HepG2 (cell line): ENCODE results near the gene POLR1F. TPM values are rescaled to one million over a fixed set of nuclear protein-coding genes. Genes with fewer than 3 reads are reported as not detected.

ENCODE experiments used
- ATAC-seq: fragments of 200-7000 bp; cut with Tn5 transposase; 3 replicates; pipeline ENCODE4 v1.9.1; 2020; ENCODE audit warnings: mild to moderate bottlenecking, moderate library complexity
- BruUV-seq: library from RNA; stranded (reverse); fragments of 400-500 nt; replicated peaks from 2 replicates; lab custom pipeline; 2021; lab: Mats Ljungman, UMichigan
- CTCF ChIA-PET: fragments of 300-600 bp; formaldehyde crosslinking; extraction: SDS; loops from one replicate; lab custom pipeline; 2021; ENCODE audit warnings: low total read pairs, inconsistent platforms, low intra/inter-chr PET ratio; lab: Yijun Ruan, JAX
- POLR2A ChIA-PET: fragments of 350-600 bp; sonication (Branson Sonifier 250); formaldehyde crosslinking; loops from one replicate; lab custom pipeline; 2020; ENCODE audit warnings: antibody characterized with exemption, inconsistent platforms; lab: Yijun Ruan, JAX
- DNase-seq: peaks from one replicate; pipeline ENCODE4 v3.0.0-alpha.2; 2015; ENCODE audit warnings: low spot score
- FAIRE-seq: peaks from 3 replicates; lab custom pipeline; 2011; peaks lifted over from hg19 to GRCh38; lab: Jason Lieb, UNC
- H2AFZ ChIP-seq: one replicate; pipeline ENCODE4 v1.6.1; 2011; ENCODE audit warnings: low read length, inconsistent platforms
- H3K27ac ChIP-seq: fragments of 300-600 bp; 3 replicates; pipeline ENCODE4 v1.8.0; 2011; ENCODE audit warnings: mixed run types, mild to moderate bottlenecking, mixed read lengths, low read length, inconsistent platforms; ENCODE audit not compliant: insufficient read depth; ENCODE audit errors: extremely low read length
- H3K27me3 ChIP-seq, 2 experiments: fragments of 200-600 bp in 1 of 2; 2 replicates in 1 of 2; 3 replicates in 1 of 2; pipeline versions ENCODE4 v1.6.0 to v1.8.0; 2011; ENCODE audit warnings: low read length in 2 of 2, mild to moderate bottlenecking in 2 of 2, moderate library complexity in 2 of 2, inconsistent platforms in 1 of 2; ENCODE audit not compliant: insufficient read depth in 2 of 2, control insufficient read depth in 1 of 2
- H3K36me3 ChIP-seq, 2 experiments: fragments of 200-600 bp in 1 of 2; replicated peaks in 1 of 2; 2 replicates in 1 of 2; 3 replicates in 1 of 2; pipeline versions ENCODE4 v1.5.1 to v1.8.0; 2011; ENCODE audit warnings: low read length in 2 of 2, inconsistent platforms in 1 of 2; ENCODE audit not compliant: insufficient read depth in 2 of 2, control insufficient read depth in 1 of 2
- H3K4me1 ChIP-seq: 2 replicates; pipeline ENCODE4 v1.5.1; 2012; ENCODE audit warnings: low read length, inconsistent platforms; ENCODE audit not compliant: insufficient read depth
- H3K4me2 ChIP-seq: 2 replicates; pipeline ENCODE4 v1.6.0; 2011; ENCODE audit warnings: low read depth, low read length, inconsistent platforms
- H3K4me3 ChIP-seq, 3 experiments: fragments of 200-600 bp in 1 of 3; sonication (generic), shearing (Covaris generic) in 1 of 3; replicated peaks in 1 of 3; 2 replicates each; pipeline ENCODE4 v1.5.1; 2011 to 2016; ENCODE audit warnings: low read length in 3 of 3, inconsistent platforms in 2 of 3, low read depth in 2 of 3, mild to moderate bottlenecking in 2 of 3, control low read depth in 1 of 3, mixed read lengths in 1 of 3; ENCODE audit not compliant: insufficient read depth in 1 of 3
- H3K79me2 ChIP-seq: one replicate; pipeline ENCODE4 v1.6.1; 2011; ENCODE audit warnings: low read length, inconsistent platforms; ENCODE audit not compliant: insufficient read depth
- H3K9ac ChIP-seq: 2 replicates; pipeline ENCODE4 v1.6.0; 2011; ENCODE audit warnings: mild to moderate bottlenecking, low read depth, low read length, inconsistent platforms; ENCODE audit not compliant: insufficient read depth
- H3K9me3 ChIP-seq: 2 replicates; pipeline ENCODE4 v1.5.1; 2012; ENCODE audit warnings: mild to moderate bottlenecking, low read length
- H4K20me1 ChIP-seq: 2 replicates; pipeline ENCODE4 v1.6.0; 2011; ENCODE audit warnings: inconsistent platforms, mild to moderate bottlenecking, low read length, moderate library complexity; ENCODE audit not compliant: insufficient read depth
- BRCA1 ChIP-seq: sonication (generic); formaldehyde crosslinking; IDR thresholded peaks from 2 replicates; pipeline ENCODE4 v1.4.0; 2020; ENCODE audit warnings: missing genetic modification reagents
- CAMTA2 ChIP-seq: sonication (generic); formaldehyde crosslinking; IDR thresholded peaks from 2 replicates; pipeline ENCODE4 v1.4.0; 2020; ENCODE audit warnings: mild to moderate bottlenecking, missing genetic modification reagents, borderline replicate concordance
- MED1 ChIP-seq: sonication (generic); formaldehyde crosslinking; IDR thresholded peaks from 2 replicates; pipeline ENCODE4 v1.4.0; 2020; ENCODE audit warnings: missing genetic modification reagents
- MIER3 ChIP-seq: IDR thresholded peaks from 2 replicates; pipeline ENCODE4 v1.6.1; 2016; ENCODE audit warnings: missing compliant biosample characterization, borderline replicate concordance
- MXD1 ChIP-seq: sonication (generic); formaldehyde crosslinking; IDR thresholded peaks from 2 replicates; pipeline ENCODE4 v1.4.0; 2020; ENCODE audit warnings: mild to moderate bottlenecking, missing genetic modification reagents
- ZBTB42 ChIP-seq: sonication (generic); formaldehyde crosslinking; IDR thresholded peaks from 2 replicates; pipeline ENCODE4 v1.5.0; 2020; ENCODE audit warnings: mild to moderate bottlenecking, missing genetic modification reagents
- ZFYVE20 ChIP-seq: sonication (generic); formaldehyde crosslinking; IDR thresholded peaks from 2 replicates; pipeline ENCODE4 v1.8.0; 2023; ENCODE audit warnings: low read depth, mild to moderate bottlenecking, moderate library complexity, missing genetic modification reagents, borderline replicate concordance
- ZNF484 ChIP-seq: sonication (generic); formaldehyde crosslinking; IDR thresholded peaks from 2 replicates; pipeline ENCODE4 v1.5.1; 2020; ENCODE audit warnings: mild to moderate bottlenecking, low read depth, missing genetic modification reagents, borderline replicate concordance
- ZNF570 ChIP-seq: sonication (generic); formaldehyde crosslinking; IDR thresholded peaks from 2 replicates; pipeline ENCODE4 v1.4.0; 2020; ENCODE audit warnings: mild to moderate bottlenecking, missing genetic modification reagents, borderline replicate concordance
- ZNF879 ChIP-seq: sonication (generic); formaldehyde crosslinking; IDR thresholded peaks from 2 replicates; pipeline ENCODE4 v1.8.1; 2023; ENCODE audit warnings: missing genetic modification reagents
- WGBS: methylation state at CpG from one replicate; pipeline ENCODE4 v1.1.6; 2017; ENCODE audit warnings: low lambda C conversion rate; 5-methylcytosine and 5-hydroxymethylcytosine counted together
- in situ Hi-C: cut with HindIII; loops from 2 replicates; pipeline ENCODE4 v1.10.0; 2017; ENCODE audit warnings: low pct_unique_long_range_greater_than_20kb; ENCODE audit not compliant: extremely low pct_ligation_motif_present
- intact Hi-C: fragments of 100-400 bp; cut with micrococcal nuclease; formaldehyde crosslinking; loops from one replicate; pipeline ENCODE4 v1.10.0; 2022; ENCODE audit not compliant: unreplicated experiment
- microRNA-seq: library from miRNA; unstranded; fragments of <30 nt; microRNA quantifications from one replicate; pipeline ENCODE4, GENCODE V29; 2020
- polyA plus RNA-seq, 8 experiments: library from polyadenylated mRNA; depleted of rRNA in 3 of 8; stranded (reverse) in 7 of 8; unstranded in 1 of 8; fragments of >200 nt; fragmentation: Illumina TruSeq in 4 of 8; extraction: Trizol in 4 of 8; gene quantifications; 2 replicates each; pipeline versions ENCODE4 v1.2.1 to v1.2.3, GENCODE V29; 2011 to 2016; ENCODE audit warnings: low read depth in 4 of 8, missing spikeins in 1 of 8, mixed read lengths in 1 of 8; ENCODE audit not compliant: insufficient read depth in 1 of 8
- small RNA-seq, 3 experiments: library from RNA; depleted of rRNA; stranded (forward); fragments of <200 nt; gene quantifications; one replicate each; pipeline ENCODE3, GENCODE V24; 2012; ENCODE audit warnings: low read depth in 2 of 3, low replicate concordance in 1 of 3; ENCODE audit not compliant: insufficient read length in 3 of 3, insufficient read depth in 2 of 3
- total RNA-seq, 5 experiments: library from RNA; depleted of rRNA; stranded (reverse); fragments of >200 nt; fragmentation: Illumina TruSeq; extraction: Trizol; gene quantifications; 2 replicates each; pipeline ENCODE4 v1.2.3, GENCODE V29; 2016; ENCODE audit warnings: low read depth in 1 of 5

POLR1F gene
- total and polyA plus RNA-seq, 2 of the 13 experiments (the other 11 are each of a cell fraction or from before 2014, with no cell fraction given): 8.0 to 14.9 TPM

- TF ChIP-seq ZNF484 (CRISPR knock-in tag) (no peak), BRCA1 (no peak), MIER3 (CRISPR knock-in tag) (no peak), ZNF879 (CRISPR knock-in tag) (no peak), MED1 (CRISPR knock-in tag) (no peak), ZNF570 (no peak)
Measured at GRCh38 chr7:19663816-19664462, 44.9 kb downstream of the POLR1F start (continued).

GRCh38 chr7:19648791-19649190, 60.0 kb downstream of the POLR1F start:
- no peak overlapping the region for H2AFZ ChIP-seq
- H3K9me3 ChIP-seq: peaks cover 84% of the 10 kb centered on the region
- in situ Hi-C loops (no loop called here), intact Hi-C loops (no loop called here)
- no peaks in the 10 kb centered on the region for H3K36me3 ChIP-seq
- no peaks in the 10 kb centered on the region for H3K79me2 ChIP-seq
- H3K27me3 ChIP-seq: no peaks in the 10 kb centered on the region
- BruUV-seq: no TSS peak
- CTCF ChIA-PET: no interaction called here
- no peak overlapping the region for H3K4me2 ChIP-seq
- no peak overlapping the region for H3K4me3 ChIP-seq
- TF ChIP-seq ZBTB42 (no peak), ZFYVE20 (no peak), CAMTA2 (CRISPR knock-in tag) (no peak), MXD1 (CRISPR knock-in tag) (no peak)
- ATAC-seq: no peak
- no peak overlapping the region for H3K9ac ChIP-seq
- no peaks in the 10 kb centered on the region for H4K20me1 ChIP-seq
- FAIRE-seq: no peak
- no peak for DNase-seq
- WGBS: 5% methylated on average over 2 of the region's 2 CpGs
- POLR2A ChIA-PET: no interaction called here
- no peak overlapping the region for H3K27ac ChIP-seq
- H3K4me1 ChIP-seq: no peaks in the 10 kb centered on the region

Small RNA genes lying within 50 kb of the gene (microRNA-seq; reads per million reads assigned to microRNA genes)
- 0.51 reads per million for gene MIR3146

Small RNA genes lying within 50 kb of the gene (small RNA-seq; reads per million reads assigned to genes)
- 0 to 0.97 (median 0) reads per million in 3 experiments for gene MIR3146

Other genes starting within 250 kb of the POLR1F start
- gene TMEM196, start 64.6 kb upstream of the POLR1F start, total RNA-seq (2016; rRNA removed; fragmentation: Illumina TruSeq; extraction: Trizol): not detected in 2 replicates
- gene TMEM196, start 64.6 kb upstream of the POLR1F start, polyA plus RNA-seq (2011; rRNA removed): not detected in 2 replicates